ENCODE data around the gene PEA15. TPM values are rescaled to one million over a fixed set of nuclear protein-coding genes. Genes with fewer than 3 reads are reported as not detected.

The PEA15 gene
- total RNA-seq, 2 experiments from 2014 or later: 38.2 to 39.3 TPM

- no peak overlapping the region for H3K27ac Mint-ChIP-seq
- no peak overlapping the region for H3K4me3 Mint-ChIP-seq
- no peaks in the 10 kb centered on the region for H3K9me3 Mint-ChIP-seq
- H3K27me3 Mint-ChIP-seq: no peaks in the 10 kb centered on the region
- POLR2A ChIA-PET: interaction anchor here (1.0 to 2.3 kb wide), 5 partner anchors 10 to 118 kb away, joined by 3 to 9 read pairs (median 3); partner anchors contain the start of genes PEA15 and PEX19
- no peaks in the 10 kb centered on the region for H3K4me1 Mint-ChIP-seq
- peaks cover 64% of the 10 kb centered on the region for H3K36me3 Mint-ChIP-seq (ENCODE audit: low read depth)
- CTCF ChIA-PET: interaction anchor here (0.7 to 2.7 kb wide), 7 partner anchors 8 to 132 kb away, joined by 3 to 8 read pairs (median 3); no protein-coding TSS in a partner anchor
- no peak for DNase-seq
Measured at GRCh38 chr1:160219062-160219929, 14.1 kb downstream of the PEA15 start.

DNA sequence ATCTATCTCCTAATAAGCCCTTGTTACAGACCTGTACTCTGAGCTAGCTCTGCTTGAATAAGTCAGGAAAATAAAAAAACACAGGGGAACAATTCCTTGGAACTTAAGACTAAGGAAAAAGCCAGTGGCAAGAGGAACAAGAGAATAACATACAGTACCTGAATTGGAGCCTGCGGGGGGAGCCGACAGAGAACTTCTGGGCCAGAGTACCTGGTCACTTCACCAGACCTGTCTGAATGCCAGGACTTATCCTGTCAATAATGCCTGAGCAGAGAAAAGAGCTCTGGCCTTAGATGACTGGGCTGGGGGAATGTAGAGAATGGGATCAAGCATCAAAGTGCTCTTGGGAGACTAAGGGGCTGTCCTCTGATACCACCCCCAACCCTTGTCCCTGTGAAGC, 15.1 kb downstream of the PEA15 start:
- H3K9me3 Mint-ChIP-seq: no peaks in the 10 kb centered on the region
- CTCF ChIA-PET: interaction anchor here (1.1 to 2.7 kb wide), 3 partner anchors 18 to 133 kb away, joined by 3 to 8 read pairs (median 4); no protein-coding TSS in a partner anchor
- DNase-seq: no peak
- no peak overlapping the region for H3K4me3 Mint-ChIP-seq
- H3K36me3 Mint-ChIP-seq (ENCODE audit: low read depth): peaks cover 62% of the 10 kb centered on the region
- no peak overlapping the region for H3K27ac Mint-ChIP-seq
- H3K27me3 Mint-ChIP-seq: no peaks in the 10 kb centered on the region
- no peaks in the 10 kb centered on the region for H3K4me1 Mint-ChIP-seq
- POLR2A ChIA-PET: interaction anchor here (1.0 to 2.3 kb wide), 3 partner anchors 9 to 119 kb away, joined by 3 to 9 read pairs (median 8); partner anchors contain the start of gene PEA15

DNA sequence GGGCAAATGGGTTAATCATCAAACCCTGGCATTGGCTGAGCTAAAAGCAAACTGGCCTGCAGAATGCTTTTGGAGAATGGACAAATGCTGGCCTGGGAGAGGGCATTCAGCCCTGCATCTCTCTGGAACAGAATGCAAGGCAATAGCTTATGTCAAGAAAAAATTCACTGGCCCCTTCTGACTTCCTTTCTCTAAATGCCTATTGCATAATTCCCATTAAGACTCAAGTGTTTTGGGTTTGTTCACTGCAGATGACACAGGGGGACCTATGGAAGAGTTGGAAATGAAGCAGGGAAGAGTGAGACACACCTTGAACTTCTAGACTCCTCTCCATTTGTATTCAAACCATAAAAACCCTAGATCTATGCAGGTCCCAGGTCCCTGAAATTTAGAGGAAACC, 15.9 kb downstream of the PEA15 start:
- Mint-ChIP-seq H3K27ac (no peak overlapping the region), H3K4me3 (no peak overlapping the region), H3K9me3 (no peaks in the 10 kb centered on the region), H3K4me1 (no peaks in the 10 kb centered on the region), H3K27me3 (no peaks in the 10 kb centered on the region), H3K36me3 (ENCODE audit: low read depth) (peaks cover 55% of the 10 kb centered on the region)
- no peak for DNase-seq
- ChIA-PET CTCF (interaction anchor here (1.1 to 1.2 kb wide), 2 partner anchors 12 to 18 kb away, joined by 4 read pairs; no protein-coding TSS in a partner anchor), POLR2A (interaction anchor here (1.3 kb wide), 1 partner anchor 14 kb away, joined by 4 read pairs; no protein-coding TSS in a partner anchor)

DNA sequence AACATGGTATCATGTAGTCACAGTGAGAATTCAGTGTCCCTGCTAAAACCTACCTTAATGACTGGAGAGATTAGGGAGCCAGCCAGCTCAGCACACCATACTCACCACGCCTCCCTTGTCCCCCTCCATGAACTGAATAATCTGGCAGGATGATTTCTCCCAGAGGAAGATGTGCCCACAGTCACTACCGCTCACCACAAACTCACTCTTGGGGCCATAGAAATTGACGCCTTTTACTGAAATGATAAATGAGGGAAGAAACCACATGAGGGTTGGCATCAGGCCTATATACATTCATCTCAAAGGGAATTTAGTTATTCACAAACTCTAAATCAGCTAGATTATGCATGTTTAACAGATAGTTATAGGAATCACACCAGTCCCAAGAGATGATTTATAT, 17.4 kb downstream of the PEA15 start:
- Mint-ChIP-seq H3K4me1 (no peaks in the 10 kb centered on the region), H3K27me3 (no peaks in the 10 kb centered on the region)

GRCh38 chr1:160224606-160225005, 19.4 kb downstream of the PEA15 start:
- POLR2A ChIA-PET: interaction anchor here (0.6 kb wide), 1 partner anchor 102 kb away, joined by 4 read pairs; no protein-coding TSS in a partner anchor
- no peak overlapping the region for H3K4me3 Mint-ChIP-seq
- no peaks in the 10 kb centered on the region for H3K4me1 Mint-ChIP-seq
- DNase-seq: no peak
- no peaks in the 10 kb centered on the region for H3K9me3 Mint-ChIP-seq
- H3K27ac Mint-ChIP-seq: no peak overlapping the region
- H3K36me3 Mint-ChIP-seq (ENCODE audit: low read depth): peaks cover 56% of the 10 kb centered on the region
- CTCF ChIA-PET: no interaction called here
- no peaks in the 10 kb centered on the region for H3K27me3 Mint-ChIP-seq

More for the DNA sequence above, 17.4 kb downstream of the PEA15 start:
- Mint-ChIP-seq H3K9me3 (no peaks in the 10 kb centered on the region), H3K4me3 (no peak overlapping the region), H3K36me3 (ENCODE audit: low read depth) (peaks cover 49% of the 10 kb centered on the region), H3K27ac (no peak overlapping the region)
- ChIA-PET CTCF (interaction anchor here (1.1 kb wide), 1 partner anchor 69 kb away, joined by 4 read pairs; no protein-coding TSS in a partner anchor), POLR2A (interaction anchor here (1.3 kb wide), 1 partner anchor 16 kb away, joined by 4 read pairs; no protein-coding TSS in a partner anchor)
- DNase-seq: no peak

- ChIA-PET CTCF (no interaction called here), POLR2A (interaction anchor here (0.6 kb wide), 1 partner anchor 102 kb away, joined by 4 read pairs; no protein-coding TSS in a partner anchor)
- DNase-seq: no peak
- H3K9me3 Mint-ChIP-seq: no peaks in the 10 kb centered on the region
- no peaks in the 10 kb centered on the region for H3K27me3 Mint-ChIP-seq
- H3K36me3 Mint-ChIP-seq (ENCODE audit: low read depth): peaks cover 57% of the 10 kb centered on the region
- H3K4me3 Mint-ChIP-seq: no peak overlapping the region
- no peaks in the 10 kb centered on the region for H3K4me1 Mint-ChIP-seq
- no peak overlapping the region for H3K27ac Mint-ChIP-seq
Measured at GRCh38 chr1:160225345-160225744, 20.2 kb downstream of the PEA15 start.

DNA sequence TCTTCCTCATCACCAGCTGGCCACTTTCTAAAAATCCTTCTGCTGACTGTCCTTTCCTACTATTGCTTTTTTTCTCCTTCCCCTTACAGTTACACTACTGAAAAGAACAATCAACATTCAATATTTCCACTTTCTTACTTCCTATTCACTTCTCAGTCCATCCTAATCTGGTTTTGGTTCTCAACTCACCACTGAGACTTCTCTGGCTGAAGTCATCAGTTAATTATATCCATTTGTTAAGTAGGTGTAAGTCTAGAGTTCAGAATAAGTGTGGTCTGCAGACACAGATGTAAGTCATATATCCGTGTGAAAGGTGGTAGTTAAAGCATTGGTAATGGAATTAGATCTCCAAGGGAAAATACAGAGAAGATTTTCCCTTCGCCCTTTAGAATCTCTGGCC, 21.4 kb downstream of the PEA15 start:
- DNase-seq: no peak
- ChIA-PET POLR2A (no interaction called here), CTCF (interaction anchor here (1.5 to 1.6 kb wide), 2 partner anchors 26 to 141 kb away, joined by 3 read pairs; no protein-coding TSS in a partner anchor)
- Mint-ChIP-seq H3K9me3 (no peaks in the 10 kb centered on the region), H3K27me3 (no peaks in the 10 kb centered on the region), H3K4me3 (no peak overlapping the region), H3K27ac (no peak overlapping the region), H3K4me1 (no peaks in the 10 kb centered on the region), H3K36me3 (ENCODE audit: low read depth) (peaks cover 60% of the 10 kb centered on the region)

DNA sequence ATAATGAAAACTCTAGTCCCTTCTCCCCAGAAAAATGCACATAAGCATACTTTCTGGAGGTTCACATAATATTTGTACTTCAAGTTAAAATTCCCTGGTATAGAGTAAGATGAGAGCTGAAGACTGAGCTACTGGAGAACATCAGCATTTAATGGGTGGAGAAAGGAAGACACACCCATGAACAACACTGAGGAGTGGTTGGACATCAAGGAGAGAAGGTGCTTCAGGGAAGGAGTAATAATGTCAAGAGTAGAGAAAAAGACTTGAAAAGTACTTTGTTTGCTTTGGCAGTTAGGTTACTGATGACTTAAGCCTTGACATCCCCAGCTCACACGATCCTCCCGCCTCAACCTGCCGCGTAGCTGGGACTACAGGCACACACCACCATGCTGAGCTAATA, 21.9 kb downstream of the PEA15 start:
- Mint-ChIP-seq H3K9me3 (no peaks in the 10 kb centered on the region), H3K27me3 (no peaks in the 10 kb centered on the region), H3K27ac (no peak overlapping the region), H3K36me3 (ENCODE audit: low read depth) (peaks cover 58% of the 10 kb centered on the region), H3K4me1 (no peaks in the 10 kb centered on the region), H3K4me3 (no peak overlapping the region)
- no peak for DNase-seq
- CTCF ChIA-PET: interaction anchor here (1.5 to 1.6 kb wide), 2 partner anchors 25 to 141 kb away, joined by 3 read pairs; no protein-coding TSS in a partner anchor
- POLR2A ChIA-PET: no interaction called here

DNA sequence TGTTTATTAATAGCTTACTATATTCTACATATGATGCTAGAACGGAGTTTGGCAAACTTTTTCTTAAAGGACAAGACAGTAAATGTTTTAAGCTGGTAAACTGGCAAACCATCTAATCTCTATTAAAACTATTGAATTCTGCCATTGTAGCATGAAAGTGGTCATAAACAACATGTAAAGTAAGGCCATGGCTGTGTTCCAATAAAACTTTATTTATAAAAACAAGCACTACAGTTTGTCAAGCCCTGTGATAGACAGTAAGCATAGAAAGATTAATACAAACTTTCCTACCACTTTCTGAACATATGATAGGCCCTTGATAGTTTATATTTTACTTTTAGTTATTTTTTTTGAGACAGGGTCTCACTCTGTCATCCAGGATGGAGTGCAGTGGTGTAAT, 22.4 kb downstream of the PEA15 start:
- DNase-seq: no peak
- Mint-ChIP-seq H3K36me3 (ENCODE audit: low read depth) (peaks cover 53% of the 10 kb centered on the region), H3K27me3 (no peaks in the 10 kb centered on the region), H3K4me1 (no peaks in the 10 kb centered on the region), H3K9me3 (no peaks in the 10 kb centered on the region), H3K27ac (no peak overlapping the region), H3K4me3 (no peak overlapping the region)
- ChIA-PET POLR2A (interaction anchor here (0.8 kb wide), 1 partner anchor 21 kb away, joined by 3 read pairs; no protein-coding TSS in a partner anchor), CTCF (interaction anchor here (1.3 to 1.5 kb wide), 2 partner anchors 25 to 34 kb away, joined by 3 to 7 read pairs; no protein-coding TSS in a partner anchor)

GRCh38 chr1:160228431-160228830, 23.2 kb downstream of the PEA15 start:
- Mint-ChIP-seq H3K27ac (no peak overlapping the region), H3K36me3 (ENCODE audit: low read depth) (peaks cover 48% of the 10 kb centered on the region), H3K4me1 (no peaks in the 10 kb centered on the region), H3K4me3 (no peak overlapping the region), H3K27me3 (no peaks in the 10 kb centered on the region), H3K9me3 (no peaks in the 10 kb centered on the region)
- DNase-seq: no peak
- ChIA-PET POLR2A (interaction anchor here (1.2 to 2.0 kb wide), 2 partner anchors 8 to 34 kb away, joined by 4 to 8 read pairs; partner anchors contain the start of gene DCAF8), CTCF (interaction anchor here (0.7 to 1.3 kb wide), 3 partner anchors 35 to 127 kb away, joined by 3 to 7 read pairs (median 5); no protein-coding TSS in a partner anchor)

GRCh38 chr1:160232911-160233310, 27.7 kb downstream of the PEA15 start:
- H3K36me3 Mint-ChIP-seq (ENCODE audit: low read depth): peaks cover 51% of the 10 kb centered on the region
- no peak overlapping the region for H3K4me3 Mint-ChIP-seq
- no peak overlapping the region for H3K27ac Mint-ChIP-seq
- H3K9me3 Mint-ChIP-seq: no peaks in the 10 kb centered on the region
- H3K27me3 Mint-ChIP-seq: no peaks in the 10 kb centered on the region
- H3K4me1 Mint-ChIP-seq: peaks cover 5% of the 10 kb centered on the region
- no peak for DNase-seq
- ChIA-PET CTCF (interaction anchor here (1.0 to 3.7 kb wide), 4 partner anchors 12 to 132 kb away, joined by 3 to 14 read pairs (median 5); no protein-coding TSS in a partner anchor), POLR2A (interaction anchor here (0.6 to 1.2 kb wide), 4 partner anchors 11 to 83 kb away, joined by 3 read pairs; partner anchors contain the start of gene DCAF8)

- Mint-ChIP-seq H3K4me1 (peaks cover 6% of the 10 kb centered on the region), H3K27me3 (no peaks in the 10 kb centered on the region), H3K4me3 (no peak overlapping the region), H3K36me3 (ENCODE audit: low read depth) (peaks cover 49% of the 10 kb centered on the region), H3K27ac (no peak overlapping the region), H3K9me3 (no peaks in the 10 kb centered on the region)
- CTCF ChIA-PET: no interaction called here
- POLR2A ChIA-PET: interaction anchor here (0.6 to 1.3 kb wide), 2 partner anchors 48 to 80 kb away, joined by 3 to 4 read pairs; partner anchors contain the start of gene PEX19
- no peak for DNase-seq
Measured at GRCh38 chr1:160236806-160237205, 31.6 kb downstream of the PEA15 start.

DNA sequence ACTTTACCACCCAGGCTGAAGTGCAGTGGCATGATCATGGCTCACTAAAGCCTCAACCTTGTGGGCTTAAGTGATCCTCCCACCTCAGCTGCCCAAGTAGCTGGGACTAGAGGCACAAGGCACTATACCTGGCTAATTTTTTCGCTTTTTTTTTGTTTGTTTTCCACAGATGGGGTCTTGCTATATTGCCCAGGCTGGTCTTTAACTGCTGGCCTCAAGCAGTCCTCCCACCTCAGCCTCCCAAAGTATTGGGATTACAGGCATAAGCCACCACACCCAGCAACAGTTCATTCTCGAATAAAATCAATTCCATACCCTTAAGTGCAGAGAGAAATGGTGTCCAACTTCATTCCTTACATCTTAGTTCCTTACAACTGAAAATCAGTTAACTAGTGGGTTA, 32.4 kb downstream of the PEA15 start:
- no peak for DNase-seq
- Mint-ChIP-seq H3K27me3 (no peaks in the 10 kb centered on the region), H3K4me3 (no peak overlapping the region), H3K27ac (no peak overlapping the region), H3K9me3 (no peaks in the 10 kb centered on the region), H3K36me3 (ENCODE audit: low read depth) (peaks cover 49% of the 10 kb centered on the region), H3K4me1 (peaks cover 6% of the 10 kb centered on the region)
- CTCF ChIA-PET: no interaction called here
- POLR2A ChIA-PET: interaction anchor here (0.6 kb wide), 1 partner anchor 81 kb away, joined by 4 read pairs; no protein-coding TSS in a partner anchor

Measured in activated CD4-positive, alpha-beta memory T cell treated with anti-CD3 and anti-CD28 coated beads, Interleukin-2, amount 10 ng/mL, durations not matched to agents 7 days and 5 days (primary cell).